Measurements from ENCODE around the gene XPO6.

The XPO6 gene

GRCh38 chr16:28103516-28104170 is 108.1 kb downstream of the XPO6 start:
- ChIA-PET POLR2A (ENCODE audit: low non-redundant PET) (no interaction called here), CTCF (no interaction called here)
- no peak for DNase-seq (ENCODE audit: low spot score)
- no peak overlapping the region for H3K27ac ChIP-seq
- TF ChIP-seq, protein P1, sequence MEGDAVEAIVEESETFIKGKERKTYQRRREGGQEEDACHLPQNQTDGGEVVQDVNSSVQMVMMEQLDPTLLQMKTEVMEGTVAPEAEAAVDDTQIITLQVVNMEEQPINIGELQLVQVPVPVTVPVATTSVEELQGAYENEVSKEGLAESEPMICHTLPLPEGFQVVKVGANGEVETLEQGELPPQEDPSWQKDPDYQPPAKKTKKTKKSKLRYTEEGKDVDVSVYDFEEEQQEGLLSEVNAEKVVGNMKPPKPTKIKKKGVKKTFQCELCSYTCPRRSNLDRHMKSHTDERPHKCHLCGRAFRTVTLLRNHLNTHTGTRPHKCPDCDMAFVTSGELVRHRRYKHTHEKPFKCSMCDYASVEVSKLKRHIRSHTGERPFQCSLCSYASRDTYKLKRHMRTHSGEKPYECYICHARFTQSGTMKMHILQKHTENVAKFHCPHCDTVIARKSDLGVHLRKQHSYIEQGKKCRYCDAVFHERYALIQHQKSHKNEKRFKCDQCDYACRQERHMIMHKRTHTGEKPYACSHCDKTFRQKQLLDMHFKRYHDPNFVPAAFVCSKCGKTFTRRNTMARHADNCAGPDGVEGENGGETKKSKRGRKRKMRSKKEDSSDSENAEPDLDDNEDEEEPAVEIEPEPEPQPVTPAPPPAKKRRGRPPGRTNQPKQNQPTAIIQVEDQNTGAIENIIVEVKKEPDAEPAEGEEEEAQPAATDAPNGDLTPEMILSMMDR (conservative IDR thresholded peaks at IDR 0.05; ENCODE audit: low read depth) = no peak

DNA sequence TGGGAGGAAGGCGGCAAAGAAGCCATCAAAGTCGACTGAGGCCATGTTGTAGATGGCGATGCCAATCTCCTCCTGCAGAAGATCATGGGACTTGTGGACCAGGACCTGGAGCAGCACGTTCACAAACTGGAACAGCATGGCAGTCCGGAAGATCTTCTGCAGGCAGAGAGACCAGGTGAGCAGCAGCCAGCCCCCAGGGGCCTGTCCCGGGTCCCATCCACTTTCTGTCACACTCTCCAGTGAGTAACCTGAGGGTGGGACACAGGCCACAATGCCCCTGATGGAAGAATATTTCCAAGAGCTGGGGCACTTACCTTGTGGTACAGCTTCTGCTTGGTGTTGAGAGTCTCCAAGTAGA is 110.3 kb downstream of the XPO6 start:
- TF ChIP-seq, protein P1 (conservative IDR thresholded peaks at IDR 0.05; ENCODE audit: low read depth) = no peak
- H3K27ac ChIP-seq = no peak overlapping the region
- ChIA-PET CTCF (no interaction called here), POLR2A (ENCODE audit: low non-redundant PET) (no interaction called here)
- no peak for DNase-seq (ENCODE audit: low spot score)

DNA sequence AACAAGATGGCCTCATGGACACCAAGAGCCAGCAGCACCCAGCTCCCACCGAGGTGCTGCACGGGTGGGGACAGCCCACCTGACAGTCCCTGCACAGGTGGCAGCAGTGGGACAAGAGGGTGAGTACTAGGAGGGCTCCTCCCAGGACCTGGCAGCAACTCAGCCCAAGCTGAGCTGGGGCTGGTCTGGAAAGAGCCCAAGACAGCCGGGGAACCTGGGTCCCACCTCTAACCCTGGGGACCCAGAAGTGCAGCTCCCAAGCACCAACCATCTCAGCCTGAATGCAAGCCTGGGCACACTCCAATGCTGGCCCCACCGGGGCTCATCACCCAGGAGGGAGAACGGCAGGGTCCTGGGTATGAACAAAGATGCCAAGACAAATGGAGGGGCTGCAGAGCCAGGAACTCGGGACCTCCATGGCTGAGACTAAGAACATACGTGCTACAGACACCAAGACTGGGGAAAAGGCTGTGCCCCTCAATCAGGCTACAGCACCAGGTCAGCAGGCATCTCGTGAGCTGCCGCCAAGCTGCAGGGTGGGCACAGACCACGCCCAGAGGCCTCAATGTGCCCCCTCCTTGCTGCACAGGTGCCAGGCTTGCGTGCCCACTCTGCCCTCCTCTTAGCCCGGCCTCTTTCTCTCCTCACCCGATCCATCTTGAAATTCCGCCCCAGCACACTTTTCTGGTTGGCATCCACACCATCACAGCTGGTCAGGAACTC is 110.8 kb downstream of the XPO6 start:
- no peak overlapping the region for H3K27ac ChIP-seq
- no peak for DNase-seq (ENCODE audit: low spot score)
- TF ChIP-seq, protein P1 (conservative IDR thresholded peaks at IDR 0.05; ENCODE audit: low read depth) = no peak
- ChIA-PET POLR2A (ENCODE audit: low non-redundant PET) (no interaction called here), CTCF (no interaction called here)

DNA sequence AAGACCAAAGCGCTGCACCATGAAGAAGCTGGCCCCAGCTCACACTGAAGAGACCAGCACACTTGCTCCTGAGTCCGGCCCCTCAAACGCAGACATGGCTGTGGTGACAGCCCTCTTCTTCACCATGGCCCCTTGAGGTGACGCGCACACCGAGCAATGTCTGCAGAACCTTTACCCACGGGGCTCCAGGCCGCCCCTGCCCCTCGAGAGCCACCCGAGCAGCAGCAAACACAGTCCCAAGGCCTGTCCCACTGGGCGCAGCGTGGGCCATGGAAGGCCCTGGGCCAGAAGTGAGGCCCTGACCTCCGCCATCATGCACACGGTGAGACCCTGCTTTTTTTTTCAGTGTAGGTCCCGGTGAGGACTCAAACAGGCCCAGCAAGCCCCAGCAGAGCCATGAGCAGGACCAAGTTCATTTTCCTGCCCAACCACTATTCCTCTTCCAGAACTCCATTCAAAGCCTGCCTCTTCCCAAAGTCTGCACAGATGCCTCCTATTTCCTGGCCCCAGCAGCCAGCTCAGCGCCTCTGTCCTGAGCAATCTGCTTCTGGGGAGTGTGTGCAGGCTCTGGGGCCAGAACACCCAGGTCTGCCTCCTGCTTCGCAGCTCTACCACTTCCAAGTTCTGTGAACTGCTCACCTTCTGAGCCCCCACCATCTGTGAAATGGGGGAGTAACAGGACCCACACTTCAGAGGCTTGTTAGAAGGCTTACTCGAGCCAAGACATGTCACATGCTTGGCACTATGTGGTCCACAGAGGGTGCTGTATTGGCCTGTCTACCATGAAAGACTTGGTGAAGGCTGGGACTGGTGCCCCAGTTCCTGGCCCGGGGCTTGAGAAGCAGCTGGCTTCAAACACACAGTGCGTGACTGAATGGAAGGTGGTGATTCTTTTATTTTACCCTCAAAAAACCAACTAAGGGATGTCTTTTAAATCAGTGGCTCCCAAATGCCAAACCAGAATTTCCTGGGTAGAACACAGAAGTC is 112.5 kb downstream of the XPO6 start:
- CTCF ChIA-PET = no interaction called here
- no peak for DNase-seq (ENCODE audit: low spot score)
- H3K27ac ChIP-seq = no peak overlapping the region
- POLR2A ChIA-PET (ENCODE audit: low non-redundant PET) = no interaction called here
- TF ChIP-seq, protein P1 (conservative IDR thresholded peaks at IDR 0.05; ENCODE audit: low read depth) = no peak

GRCh38 chr16:28098171-28098958 is 113.4 kb downstream of the XPO6 start:
- TF ChIP-seq, protein P1 (conservative IDR thresholded peaks at IDR 0.05; ENCODE audit: low read depth) = no peak
- no peak overlapping the region for H3K27ac ChIP-seq
- CTCF ChIA-PET = no interaction called here
- POLR2A ChIA-PET (ENCODE audit: low non-redundant PET) = no interaction called here
- DNase-seq (ENCODE audit: low spot score) = no peak

All from RWPE1 (cell line).